Esophagus squamous epithelium (tissue), 4 donors: ENCODE data around the gene DDB1.

ENCODE experiments used
- CTCF ChIP-seq, 6 experiments: fragments of 450-650 bp in 4 of 6; fragments of 200-600 bp in 2 of 6; sonication (generic) in 2 of 6; IDR thresholded peaks; one replicate each; pipeline ENCODE4 v1.5.1; 2016 to 2019; ENCODE audit warnings: antibody characterized with exemption in 6 of 6, mild to moderate bottlenecking in 4 of 6, moderate library complexity in 4 of 6
- POLR2A ChIP-seq, 4 donors: fragments of 450-650 bp; IDR thresholded peaks; one replicate each; pipeline ENCODE4 v1.6.1; 2017; ENCODE audit warnings: antibody characterized with exemption in 4 of 4, mild to moderate bottlenecking in 4 of 4, moderate library complexity in 3 of 4

GRCh38 chr11:61361237-61361740 lies 28.4 kb upstream of the DDB1 start:
- TF ChIP-seq POLR2A (IDR thresholded peaks at IDR 0.05) (no peak), CTCF (IDR thresholded peaks at IDR 0.05) (no peak)
